OCI-LY3 (cell line): Measurements from ENCODE around the gene SHCBP1L.

Source experiments
- H2AFZ ChIP-seq: fragments of 200-600, 300-600 bp; shearing (Covaris generic); 2 replicates; pipeline ENCODE4 v1.6.0; 2014; ENCODE audit warnings: antibody characterized with exemption, low read depth, low read length
- H3K27ac ChIP-seq: fragments of 200-600, 300-600 bp; sonication (generic); 2 replicates; pipeline ENCODE4 v1.5.1; 2014; ENCODE audit warnings: mild to moderate bottlenecking, low read length, moderate library complexity, mixed read lengths
- H3K27me3 ChIP-seq: fragments of 200-600, 300-600 bp; sonication (generic); 2 replicates; pipeline ENCODE4 v1.6.1; 2014; ENCODE audit warnings: low read depth, low read length, mixed read lengths
- H3K36me3 ChIP-seq: fragments of 200-600, 300-600 bp; sonication (generic); replicated peaks from 2 replicates; pipeline ENCODE3; 2014; ENCODE audit warnings: low read depth, low read length, mixed read lengths
- H3K4me1 ChIP-seq: fragments of 300-600, 200-600 bp; sonication (generic); 2 replicates; pipeline ENCODE4 v1.6.1; 2014; ENCODE audit warnings: low read length, mixed read lengths
- H3K4me2 ChIP-seq: fragments of 200-600, 300-600 bp; sonication (generic); 2 replicates; pipeline ENCODE4 v1.6.1; 2014; ENCODE audit warnings: low read length, mixed read lengths
- H3K4me3 ChIP-seq: fragments of 300-600, 200-600 bp; sonication (generic); 2 replicates; pipeline ENCODE4 v1.5.1; 2014; ENCODE audit warnings: antibody characterized with exemption, mild to moderate bottlenecking, low read length, moderate library complexity
- H3K79me2 ChIP-seq: fragments of 300-600, 200-600 bp; shearing (Covaris generic); 2 replicates; pipeline ENCODE4 v1.6.1; 2014; ENCODE audit warnings: mild to moderate bottlenecking, low read length, mixed read lengths
- H3K9ac ChIP-seq: fragments of 300-600, 200-600 bp; shearing (Covaris generic); 2 replicates; pipeline ENCODE4 v1.6.0; 2014; ENCODE audit warnings: mild to moderate bottlenecking, low read length, moderate library complexity
- H3K9me3 ChIP-seq: fragments of 200-600, 300-600 bp; shearing (Covaris generic); 2 replicates; pipeline ENCODE4 v1.6.1; 2014; ENCODE audit warnings: low read length, mixed read lengths; ENCODE audit not compliant: insufficient read depth
- H4K20me1 ChIP-seq: fragments of 200-600, 300-600 bp; sonication (generic); 2 replicates; pipeline ENCODE4 v1.6.1; 2016; ENCODE audit warnings: low read length, mixed read lengths; ENCODE audit not compliant: insufficient read depth
- CTCF ChIP-seq: fragments of 200-600, 300-600 bp; sonication (generic); IDR thresholded peaks from 2 replicates; pipeline ENCODE4 v1.5.1; 2014; ENCODE audit warnings: antibody characterized with exemption, low read length, low read depth
- EZH2phosphoT487 ChIP-seq: fragments of 200-600 bp; shearing (Covaris generic); IDR thresholded peaks from 2 replicates; pipeline ENCODE4 v1.6.1; 2018; ENCODE audit warnings: antibody characterized with exemption, mixed run types, low read depth

The SHCBP1L gene

GRCh38 chr1:182890927-182891610, 61.9 kb downstream of the SHCBP1L start:
- Histone ChIP-seq H3K4me3 (no peak overlapping the region), H3K9me3 (no peaks in the 10 kb centered on the region), H3K4me1 (no peaks in the 10 kb centered on the region), H3K27ac (no peak overlapping the region), H3K79me2 (no peaks in the 10 kb centered on the region), H4K20me1 (peaks cover 27% of the 10 kb centered on the region), H3K9ac (no peak overlapping the region), H3K4me2 (no peak overlapping the region), H3K27me3 (no peaks in the 10 kb centered on the region), H3K36me3 (peaks cover 45% of the 10 kb centered on the region), H2AFZ (no peak overlapping the region)
- TF ChIP-seq CTCF (no peak), EZH2phosphoT487 (no peak)

DNA sequence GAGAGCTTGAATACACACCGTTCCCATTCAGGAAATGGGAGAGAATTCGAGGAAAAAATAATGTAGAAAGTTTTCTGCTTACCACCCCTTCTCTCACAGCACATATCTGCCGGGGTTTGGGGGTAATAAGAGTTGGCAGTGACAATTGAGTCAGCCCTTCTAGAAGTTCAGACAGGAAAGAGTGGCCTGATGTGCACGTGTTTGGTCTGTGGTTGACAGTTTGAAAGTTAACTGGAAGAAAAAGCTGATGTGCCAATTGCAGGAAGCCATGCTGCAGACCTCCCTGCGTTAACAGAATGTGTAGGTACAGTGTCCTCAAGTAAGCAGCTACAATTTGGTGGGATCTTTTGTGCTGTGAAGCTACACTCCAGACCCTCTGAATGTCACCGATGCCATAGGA, 63.0 kb downstream of the SHCBP1L start:
- Histone ChIP-seq H4K20me1 (peaks cover 34% of the 10 kb centered on the region), H3K36me3 (peaks cover 54% of the 10 kb centered on the region), H3K4me2 (no peak overlapping the region), H3K9me3 (no peaks in the 10 kb centered on the region), H3K4me3 (no peak overlapping the region), H3K9ac (no peak overlapping the region), H3K27me3 (no peaks in the 10 kb centered on the region), H3K79me2 (0 out of 2 replicates have a peak, but pooled peaks cover 5% of the 10 kb centered on the region), H3K27ac (no peak overlapping the region), H2AFZ (no peak overlapping the region), H3K4me1 (no peaks in the 10 kb centered on the region)
- TF ChIP-seq CTCF (no peak), EZH2phosphoT487 (no peak)

- TF ChIP-seq EZH2phosphoT487 = no peak
- TF ChIP-seq CTCF = no peak
- H3K27me3 ChIP-seq = no peaks in the 10 kb centered on the region
- no peak overlapping the region for H3K4me3 ChIP-seq
- H3K79me2 ChIP-seq = peaks cover 9% of the 10 kb centered on the region; the same call in 1 of the 2 replicates
- H2AFZ ChIP-seq = no peak overlapping the region
- H4K20me1 ChIP-seq = peaks cover 40% of the 10 kb centered on the region
- no peaks in the 10 kb centered on the region for H3K9me3 ChIP-seq
- H3K4me2 ChIP-seq = no peak overlapping the region
- H3K4me1 ChIP-seq = no peaks in the 10 kb centered on the region
- H3K27ac ChIP-seq = no peak overlapping the region
- peaks cover 62% of the 10 kb centered on the region for H3K36me3 ChIP-seq
- no peak overlapping the region for H3K9ac ChIP-seq
Measured at GRCh38 chr1:182888736-182889531, 64.0 kb downstream of the SHCBP1L start.

- H3K4me2 ChIP-seq = no peak overlapping the region
- H3K27me3 ChIP-seq = no peaks in the 10 kb centered on the region
- H4K20me1 ChIP-seq = peaks cover 43% of the 10 kb centered on the region
- peaks cover 12% of the 10 kb centered on the region for H3K79me2 ChIP-seq
- H3K4me3 ChIP-seq = no peak overlapping the region
- no peaks in the 10 kb centered on the region for H3K4me1 ChIP-seq
- H3K9ac ChIP-seq = no peak overlapping the region
- no peaks in the 10 kb centered on the region for H3K9me3 ChIP-seq
- H2AFZ ChIP-seq = no peak overlapping the region
- no peak for TF ChIP-seq EZH2phosphoT487
- no peak for TF ChIP-seq CTCF
- H3K36me3 ChIP-seq = peaks cover 78% of the 10 kb centered on the region
- H3K27ac ChIP-seq = no peak overlapping the region
Measured at GRCh38 chr1:182886985-182887384, 66.0 kb downstream of the SHCBP1L start.
